ENCODE data around the gene WNT1. TPM values are rescaled to one million over a fixed set of nuclear protein-coding genes. Genes with fewer than 3 reads are reported as not detected.

Gene WNT1
- total and polyA plus RNA-seq, 2 donors (not counting 3 experiments of a cell fraction or from before 2014, with no cell fraction given) = not detected

GRCh38 chr12:48954841-48955501 is 23.2 kb upstream of the WNT1 start:
- no peak overlapping the region for H3K27ac ChIP-seq (ENCODE audit: insufficient read depth, low read depth, low read length)
- peaks cover 66% of the 10 kb centered on the region for H3K79me2 ChIP-seq (ENCODE audit: control insufficient read depth, insufficient read depth, low read length)
- H3K9me3 ChIP-seq (replicated peaks; ENCODE audit: control insufficient read depth, insufficient read depth, low read length) = no peaks in the 10 kb centered on the region
- H3K36me3 ChIP-seq (ENCODE audit: control insufficient read depth in 2 of 2, extremely low read depth in 1 of 2, insufficient read depth in 2 of 2, low read length in 2 of 2) = peaks cover 4 to 6% of the 10 kb centered on the region in 2 experiments
- H3K4me3 ChIP-seq (replicated peaks in 1 of 3; ENCODE audit: insufficient read depth in 1 of 3, low read depth in 1 of 3, low read length in 3 of 3) = no peak overlapping the region
- H3K9ac ChIP-seq (replicated peaks; ENCODE audit: extremely low read depth, insufficient read depth, low read length) = no peak overlapping the region
- ChIA-PET CTCF (interaction anchor here (1.0 to 3.3 kb wide), 2 partner anchors 25 to 33 kb away, joined by 3 to 15 read pairs; no protein-coding TSS in a partner anchor), POLR2A (no interaction called here)
- dilution Hi-C loops (cut with MboI; ENCODE audit: extremely low pct_ligation_motif_present, low sequenced_read_pairs) (no loop called here), intact Hi-C loops (cut with micrococcal nuclease) (no loop called here)
- DNase-seq (ENCODE audit: low read depth, low spot score) = no peak
- TF ChIP-seq POLR2AphosphoS5 (IDR thresholded peaks at IDR 0.05; ENCODE audit: insufficient read depth, low read depth, low read length) = no peak
- no peak for TF ChIP-seq CTCF (IDR thresholded peaks at IDR 0.05; ENCODE audit: extremely low read depth in 1 of 2, insufficient read depth in 1 of 2, low read depth in 1 of 2, low read length in 2 of 2)
- no peak for TF ChIP-seq FOS (IDR thresholded peaks at IDR 0.05; ENCODE audit: borderline replicate concordance, insufficient read depth, low read length)
- no peak for TF ChIP-seq JUN (IDR thresholded peaks at IDR 0.05; ENCODE audit: borderline replicate concordance, insufficient read depth, insufficient read length, low read depth)
- TF ChIP-seq, protein P1, sequence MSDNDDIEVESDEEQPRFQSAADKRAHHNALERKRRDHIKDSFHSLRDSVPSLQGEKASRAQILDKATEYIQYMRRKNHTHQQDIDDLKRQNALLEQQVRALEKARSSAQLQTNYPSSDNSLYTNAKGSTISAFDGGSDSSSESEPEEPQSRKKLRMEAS (IDR thresholded peaks at IDR 0.05; ENCODE audit: insufficient read depth, insufficient read length) = no peak
- no peak for TF ChIP-seq MYC (IDR thresholded peaks at IDR 0.05; ENCODE audit: low read depth, low read length)
- no peak for TF ChIP-seq POLR2A (IDR thresholded peaks at IDR 0.05; ENCODE audit: low read depth, low read length)
- H3K4me2 ChIP-seq (ENCODE audit: insufficient read depth, low read length) = peak overlapping the region; percentile 71
- H3K9me1 ChIP-seq (replicated peaks; ENCODE audit: control insufficient read depth, extremely low read depth, insufficient read depth, low read length) = no peaks in the 10 kb centered on the region
- H3K4me1 ChIP-seq (ENCODE audit: control insufficient read depth, extremely low read depth, insufficient read depth, low read length) = peaks cover 15% of the 10 kb centered on the region
- H3K27me3 ChIP-seq (ENCODE audit: control insufficient read depth in 2 of 2, insufficient read depth in 2 of 2, low read length in 2 of 2) = no peaks in the 10 kb centered on the region
- H2AFZ ChIP-seq (ENCODE audit: low read depth, low read length) = no peak overlapping the region
- no TSS peak for BruUV-seq (replicated peaks)
- peaks cover 11% of the 10 kb centered on the region for H4K20me1 ChIP-seq (replicated peaks; ENCODE audit: control insufficient read depth, extremely low read depth, insufficient read depth, low read length)
- FAIRE-seq = no peak

All from endothelial cell of umbilical vein (primary cell).